Lower lobe of right lung (tissue), 2 donors: ENCODE results near the gene ANGPTL1. TPM values are rescaled to one million over a fixed set of nuclear protein-coding genes. Genes with fewer than 3 reads are reported as not detected.
A peak's percentile ranks its signal among the peaks of the same experiment; 100 is the strongest.

Experiments used
- ATAC-seq, 2 donors: fragments of 200-7000 bp; cut with Tn5 transposase; one replicate each; pipeline ENCODE4 v1.9.1; 2020 to 2022; ENCODE audit warnings: mild to moderate bottlenecking in 2 of 2, moderate library complexity in 2 of 2
- DNase-seq: peaks from one replicate; pipeline ENCODE4 v3.0.0-alpha.2; 2020
- H3K27ac ChIP-seq: fragments of 200-600 bp; one replicate; pipeline ENCODE4 v1.8.0; 2022
- H3K27me3 ChIP-seq: fragments of 200-600 bp; one replicate; pipeline ENCODE4 v1.8.0; 2022; ENCODE audit warnings: low read depth
- H3K36me3 ChIP-seq: fragments of 200-600 bp; one replicate; pipeline ENCODE4 v1.8.0; 2022; ENCODE audit warnings: mild to moderate bottlenecking
- H3K4me1 ChIP-seq: fragments of 200-600 bp; one replicate; pipeline ENCODE4 v1.8.0; 2022
- H3K4me3 ChIP-seq: fragments of 200-600 bp; one replicate; pipeline ENCODE4 v1.8.0; 2022; ENCODE audit warnings: mild to moderate bottlenecking
- H3K9me3 ChIP-seq: fragments of 200-600 bp; one replicate; pipeline ENCODE4 v1.8.0; 2022
- CTCF ChIP-seq: fragments of 200-600 bp; IDR thresholded peaks from one replicate; pipeline ENCODE4 v1.8.0; 2022; ENCODE audit warnings: antibody characterized with exemption, mild to moderate bottlenecking
- intact Hi-C: fragments of 100-400 bp; cut with DNase I; formaldehyde crosslinking; loops from one replicate; pipeline ENCODE4 v1.11.0; 2022
- long read RNA-seq: library from polyadenylated mRNA; unstranded; transcript quantifications from one replicate; pipeline ENCODE4 v2.0.0, GENCODE V29; 2021
- total RNA-seq: library from RNA; stranded (reverse); fragmentation: NEBNext Ultra II Directional; extraction: Animal tissue kit (Norgen Biotek cat#: 25700); gene quantifications from one replicate; pipeline ENCODE4 v1.2.1, GENCODE V29; 2021
- donor health status: DM: no; HTN: yes; CAD: no; lungs with severe emphysema.

The ANGPTL1 gene
- 12.3 TPM for total RNA-seq
- long read RNA-seq, partial matches to known transcripts = 5 of 6 reads
- long read RNA-seq, other reads (novel, unspliced or antisense) = 1 of 6 reads

- peak within 1 kb of the TSS; percentile 36 for H3K27ac ChIP-seq
Observed at GRCh38 chr1:178870944-178871343, at the start of gene ANGPTL1. TSS of gene ANGPTL1 (minus strand) at chr1:178871077. CDS start at chr1:178865776, 5,301 bp downstream.

GRCh38 chr1:178919581-178919980 is 48.7 kb upstream of the ANGPTL1 start:
- ATAC-seq (no peak), DNase-seq (no peak)
- no peaks in the 10 kb centered on the region for H3K4me1 ChIP-seq
- no peaks in the 10 kb centered on the region for H3K27me3 ChIP-seq
- intact Hi-C loops = no loop called here
- no peak overlapping the region for H3K4me3 ChIP-seq
- H3K9me3 ChIP-seq = peaks cover 2% of the 10 kb centered on the region
- no peak overlapping the region for H3K27ac ChIP-seq
- peaks cover 7% of the 10 kb centered on the region for H3K36me3 ChIP-seq
- TF ChIP-seq CTCF = no peak

More at GRCh38 chr1:178870944-178871343, at the start of gene ANGPTL1:
- Histone ChIP-seq H3K4me1 (peaks cover 11% of the 10 kb centered on the region), H3K27me3 (no peaks in the 10 kb centered on the region), H3K36me3 (no peaks in the 10 kb centered on the region), H3K9me3 (no peaks in the 10 kb centered on the region), H3K4me3 (peak within 1 kb of the TSS; percentile 35)
- DNase-seq (no peak), ATAC-seq (peak in 1 of 2 donors; percentile 23)
- intact Hi-C loops = no loop called here
- no peak for TF ChIP-seq CTCF

- Histone ChIP-seq H3K27me3 (no peaks in the 10 kb centered on the region), H3K9me3 (no peaks in the 10 kb centered on the region), H3K27ac (no peak overlapping the region), H3K36me3 (peaks cover 7% of the 10 kb centered on the region), H3K4me3 (no peak overlapping the region), H3K4me1 (no peaks in the 10 kb centered on the region)
- ATAC-seq (no peak), DNase-seq (no peak)
- intact Hi-C loops = no loop called here
- no peak for TF ChIP-seq CTCF
Observed at GRCh38 chr1:178918955-178919354, 48.1 kb upstream of the ANGPTL1 start.

- Histone ChIP-seq H3K4me3 (no peak overlapping the region), H3K27ac (no peak overlapping the region), H3K4me1 (no peaks in the 10 kb centered on the region), H3K36me3 (peaks cover 7% of the 10 kb centered on the region), H3K27me3 (no peaks in the 10 kb centered on the region), H3K9me3 (no peaks in the 10 kb centered on the region)
- ATAC-seq (no peak), DNase-seq (no peak)
- no peak for TF ChIP-seq CTCF
- intact Hi-C loops = no loop called here
Observed at GRCh38 chr1:178918308-178918707, 47.4 kb upstream of the ANGPTL1 start.

GRCh38 chr1:178916448-178917174 is 45.7 kb upstream of the ANGPTL1 start:
- Histone ChIP-seq H3K27ac (no peak overlapping the region), H3K4me3 (no peak overlapping the region), H3K9me3 (no peaks in the 10 kb centered on the region), H3K4me1 (no peaks in the 10 kb centered on the region), H3K36me3 (peaks cover 7% of the 10 kb centered on the region), H3K27me3 (no peaks in the 10 kb centered on the region)
- DNase-seq (no peak), ATAC-seq (no peak)
- intact Hi-C loops = no loop called here
- TF ChIP-seq CTCF = no peak
